ENCODE results near the gene METTL26.

DNA sequence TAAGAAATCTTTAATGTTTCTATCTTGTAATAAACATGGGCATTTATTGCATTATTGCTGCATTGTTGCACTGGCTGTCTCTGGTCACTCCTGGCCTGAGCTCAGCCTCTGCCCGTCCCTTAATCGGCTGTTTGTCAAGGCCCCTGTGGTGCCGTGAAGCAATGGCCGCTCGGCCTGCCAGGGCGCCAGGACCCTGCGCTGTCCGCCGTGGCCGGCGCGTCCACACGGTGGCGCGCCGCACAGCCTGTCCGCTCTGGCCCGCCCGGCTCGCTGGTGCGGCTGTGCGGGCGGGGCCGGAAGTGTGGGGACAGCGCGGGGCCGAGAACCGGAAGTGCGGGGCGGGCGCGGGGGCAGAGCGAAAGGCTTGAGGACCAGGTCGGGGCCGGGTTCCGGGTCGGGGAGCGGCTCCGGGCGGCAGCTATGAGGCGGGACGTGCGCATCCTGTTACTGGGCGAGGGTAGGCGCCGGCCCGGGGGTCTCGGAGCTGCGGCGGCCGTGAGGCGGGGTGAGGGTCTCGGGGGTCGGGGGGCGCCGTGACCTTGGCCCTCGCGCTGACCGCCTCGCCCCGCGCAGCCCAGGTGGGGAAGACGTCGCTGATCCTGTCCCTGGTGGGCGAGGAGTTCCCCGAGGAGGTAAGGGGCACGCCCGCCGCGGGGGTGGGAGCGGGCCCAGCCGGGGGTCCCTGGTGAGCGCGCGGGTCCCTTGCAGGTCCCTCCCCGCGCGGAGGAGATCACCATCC lies 31.8 kb upstream of the METTL26 start, which contains the start of gene RHOT2:
- TF ChIP-seq CTCF (IDR thresholded peaks at IDR 0.05; ENCODE audit: low read depth, low read length) (peak; percentile 87), EZH2phosphoT487 (IDR thresholded peaks at IDR 0.05; ENCODE audit: low read depth) (no peak)
